Skeletal muscle cell (primary cell): ENCODE measurements around the gene TPRKB.
"Not testable (repeated sequence)": the region's sequence is repeated elsewhere in the genome, so short reads cannot be mapped to it uniquely, and the experiment has no call there.

Experiments used
- DNase-seq: peaks from one replicate; pipeline ENCODE4 v3.0.0-alpha.2; 2010; ENCODE audit warnings: low read depth
- H3K4me3 ChIP-seq: 2 replicates; pipeline ENCODE4 v1.5.1; 2011; ENCODE audit warnings: low read depth, mild to moderate bottlenecking, control low read depth, low read length, moderate library complexity

The TPRKB gene

DNA sequence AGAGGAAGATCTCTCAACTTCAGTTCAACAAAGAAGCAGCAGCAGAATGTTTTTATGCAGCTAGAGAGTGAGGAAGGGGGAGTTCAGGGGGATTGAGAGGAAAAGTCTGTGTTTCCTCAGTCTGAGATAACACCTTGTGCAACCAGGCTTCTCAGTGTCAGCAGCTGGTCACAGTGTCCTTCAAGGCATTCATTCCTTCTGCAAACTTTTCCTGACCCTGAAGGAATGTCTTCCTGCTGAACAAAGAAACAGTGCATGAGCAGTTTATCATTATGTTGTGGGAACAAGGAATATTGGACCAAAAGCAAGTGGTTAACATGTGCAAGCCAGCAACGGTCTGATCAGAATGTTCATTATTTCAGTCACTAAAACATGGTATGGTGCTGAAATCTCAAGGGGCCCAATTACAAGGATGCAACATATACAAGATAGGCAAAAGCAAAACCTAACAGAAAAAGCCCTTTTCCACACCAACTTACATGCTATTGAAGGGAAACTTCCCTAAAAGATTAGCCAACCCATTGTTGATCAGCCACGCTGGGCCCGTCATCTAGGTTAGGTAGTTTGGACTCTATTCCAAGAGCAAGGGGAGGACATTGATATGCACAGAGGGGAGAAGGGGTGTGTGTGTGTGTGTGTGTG, 34.2 kb downstream of the TPRKB start:
- not testable (repeated sequence) for DNase-seq

GRCh38 chr2:73701968-73702665, 35.0 kb downstream of the TPRKB start:
- no peak overlapping the region for H3K4me3 ChIP-seq
- no peak for DNase-seq

More for the DNA sequence above, 34.2 kb downstream of the TPRKB start:
- H3K4me3 ChIP-seq: not testable (repeated sequence)

DNA sequence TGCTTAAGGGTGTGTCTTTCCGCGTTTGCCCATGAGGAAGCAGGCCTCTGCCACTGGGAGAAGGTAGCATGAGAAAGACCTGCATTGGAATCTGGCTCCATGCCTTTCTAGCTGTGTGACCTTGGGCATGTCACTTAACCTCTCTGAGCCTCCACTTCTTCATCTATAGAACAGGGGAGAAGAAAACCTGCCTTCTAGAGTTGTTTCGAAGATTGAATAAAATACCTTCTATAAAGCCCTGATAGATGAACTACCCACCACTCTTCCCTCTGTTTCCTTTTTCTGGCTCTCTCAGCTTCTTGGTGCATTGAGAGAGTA, 35.7 kb downstream of the TPRKB start:
- not testable (repeated sequence) for DNase-seq, H3K4me3 ChIP-seq

- DNase-seq: no peak
- no peak overlapping the region for H3K4me3 ChIP-seq
Observed at GRCh38 chr2:73700661-73701447, 36.3 kb downstream of the TPRKB start.

- DNase-seq: no peak
- no peak overlapping the region for H3K4me3 ChIP-seq
Observed at GRCh38 chr2:73700131-73700611, 37.0 kb downstream of the TPRKB start.

- no peak for DNase-seq
Observed at GRCh38 chr2:73699437-73699836, 37.7 kb downstream of the TPRKB start.

DNA sequence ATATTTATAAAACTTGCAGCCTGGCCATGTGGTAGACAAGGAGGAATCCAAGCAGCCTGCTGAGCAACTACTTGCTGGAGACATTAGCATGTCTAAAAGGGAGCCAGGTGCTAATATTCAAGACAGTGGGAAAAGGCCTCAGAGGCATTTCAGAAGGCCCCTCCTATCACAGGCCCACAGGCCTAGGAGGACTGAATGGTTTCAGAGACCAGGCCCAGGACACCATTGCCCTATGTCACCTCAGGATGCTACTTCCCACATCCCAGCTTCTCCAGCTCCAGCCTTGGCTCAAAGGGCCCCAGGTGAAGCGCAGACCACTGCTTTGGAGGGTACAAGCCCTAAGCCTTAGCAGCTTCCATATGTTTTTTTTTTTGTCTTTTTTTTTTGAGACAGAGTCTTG, 39.0 kb downstream of the TPRKB start:
- H3K4me3 ChIP-seq: no peak overlapping the region
- DNase-seq: no peak

More at GRCh38 chr2:73699437-73699836, 37.7 kb downstream of the TPRKB start:
- H3K4me3 ChIP-seq: no peak overlapping the region

GRCh38 chr2:73697606-73698005, 39.5 kb downstream of the TPRKB start:
- no peak overlapping the region for H3K4me3 ChIP-seq
- DNase-seq: no peak

- H3K4me3 ChIP-seq, DNase-seq: not testable (repeated sequence)
Observed at GRCh38 chr2:73696985-73697384, 40.2 kb downstream of the TPRKB start.

DNA sequence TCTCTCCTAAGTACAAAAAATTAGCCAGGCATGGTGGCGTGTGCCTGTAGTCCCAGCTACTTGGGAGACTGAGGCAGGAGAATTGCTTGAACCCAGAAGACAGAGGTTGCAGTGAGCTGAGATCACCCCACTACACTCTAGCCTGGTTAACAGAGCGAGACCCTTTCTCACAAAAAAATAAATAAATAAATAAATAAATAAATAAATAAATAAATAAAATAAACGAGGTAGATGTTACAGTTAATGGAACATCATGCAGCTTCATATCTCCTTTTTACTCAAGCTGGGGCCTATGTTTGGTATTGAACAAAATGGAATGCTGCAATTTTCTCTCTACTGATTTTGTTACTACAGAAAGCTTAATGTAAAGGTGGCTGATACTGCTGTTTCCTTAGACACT, 40.6 kb downstream of the TPRKB start:
- H3K4me3 ChIP-seq, DNase-seq: not testable (repeated sequence)

GRCh38 chr2:73690372-73691088, 46.6 kb downstream of the TPRKB start:
- not testable (repeated sequence) for H3K4me3 ChIP-seq, DNase-seq

DNA sequence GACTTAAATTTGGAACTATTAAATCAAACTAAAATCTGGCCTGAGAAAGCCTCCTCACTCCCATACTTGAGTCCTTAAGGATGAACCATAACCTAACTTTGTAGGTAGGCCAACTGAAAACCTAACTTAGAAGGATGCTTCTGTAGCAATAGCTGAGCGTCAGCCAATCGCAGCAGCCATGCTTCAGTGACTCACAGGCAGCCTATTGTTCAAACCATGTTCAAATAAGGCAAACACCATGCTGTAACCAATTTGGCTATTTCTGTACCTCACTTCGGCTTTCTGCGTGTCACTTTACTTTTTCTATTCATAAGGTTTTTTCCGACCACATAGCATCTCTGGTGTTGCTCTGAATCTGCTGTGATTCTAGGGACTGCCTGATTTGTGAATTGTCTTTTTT, 48.7 kb downstream of the TPRKB start:
- DNase-seq, H3K4me3 ChIP-seq: not testable (repeated sequence)

DNA sequence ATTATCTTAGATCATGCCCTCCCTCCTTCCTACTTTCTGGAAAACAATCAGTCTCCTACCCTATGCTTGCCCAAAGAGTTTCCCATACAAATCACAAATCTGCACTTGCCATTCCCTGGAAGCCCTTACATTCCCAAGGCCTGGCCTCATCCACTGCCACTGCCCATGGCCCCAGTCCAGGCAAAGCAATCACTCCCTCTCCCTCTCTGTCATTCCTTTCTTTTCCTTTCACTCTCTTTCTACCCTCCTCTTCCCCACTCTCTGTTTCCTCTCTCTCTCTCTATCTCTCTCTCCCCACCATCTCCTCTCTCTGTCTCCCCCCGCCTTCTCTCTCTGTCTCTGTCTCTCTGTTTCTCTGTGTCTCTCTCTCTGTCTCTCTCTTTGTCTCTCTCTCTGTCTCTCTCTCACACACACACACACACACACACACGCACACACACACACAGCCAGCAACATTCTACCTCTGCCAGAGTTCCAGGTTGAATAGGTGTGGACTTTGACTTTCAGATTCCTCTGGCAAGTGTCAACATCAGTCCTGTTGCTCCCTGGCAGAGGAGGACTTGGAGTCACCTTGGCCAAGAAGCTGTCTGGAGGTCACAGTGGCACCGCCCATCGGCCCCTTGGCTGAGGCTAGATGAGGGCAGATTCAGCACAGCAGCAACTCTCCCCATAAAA, 51.2 kb downstream of the TPRKB start:
- no peak for DNase-seq
- H3K4me3 ChIP-seq: no peak overlapping the region

- not testable (repeated sequence) for DNase-seq, H3K4me3 ChIP-seq
Observed at GRCh38 chr2:73684905-73685304, 52.2 kb downstream of the TPRKB start.

DNA sequence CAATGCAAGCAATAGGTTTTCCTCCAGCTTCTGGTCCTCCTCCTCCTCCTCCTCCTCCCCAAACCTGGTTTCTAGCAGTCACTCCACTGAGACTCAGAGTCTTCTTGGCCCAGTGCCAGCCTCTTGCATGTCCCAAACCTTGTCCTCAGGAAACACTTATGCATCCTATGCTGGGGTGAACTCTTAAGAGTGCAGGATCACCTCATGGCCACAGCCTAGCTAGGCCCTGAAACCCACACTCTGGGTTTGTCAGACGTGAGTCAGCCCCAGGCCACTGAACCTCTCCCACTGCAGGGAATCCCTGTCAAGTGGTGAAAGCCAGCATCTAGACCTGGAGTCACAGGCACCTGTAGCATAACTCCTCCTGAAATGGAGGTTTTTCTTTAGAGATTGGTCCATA, 52.8 kb downstream of the TPRKB start:
- not testable (repeated sequence) for DNase-seq

GRCh38 chr2:73679951-73680571, 57.1 kb downstream of the TPRKB start:
- not testable (repeated sequence) for H3K4me3 ChIP-seq, DNase-seq

More for the DNA sequence above, 52.8 kb downstream of the TPRKB start:
- not testable (repeated sequence) for H3K4me3 ChIP-seq
